ENCODE measurements around the gene ZNF524.

- TF ChIP-seq EZH2phosphoT487 (IDR thresholded peaks at IDR 0.05; ENCODE audit: insufficient read depth, low read depth) (no peak), EZH2 (IDR thresholded peaks at IDR 0.05; ENCODE audit: insufficient read depth, poor library complexity, severe bottlenecking) (no peak)
Observed at GRCh38 chr19:55640043-55640576, 40.0 kb downstream of the ZNF524 start.

Data from GM23248 (cell line).